Loucy (cell line): ENCODE data around the gene TMEM181.

Source experiments
- EZH2phosphoT487 ChIP-seq: fragments of 200-600 bp; IDR thresholded peaks from 2 replicates; pipeline ENCODE4 v1.6.1; 2018; ENCODE audit warnings: antibody characterized with exemption, mild to moderate bottlenecking, moderate library complexity, borderline replicate concordance
- TF ChIP-seq, protein P1 (sequence below): fragments of 200-600 bp; sonication (generic); conservative IDR thresholded peaks from 2 replicates; pipeline ENCODE4 v1.5.1; 2014; ENCODE audit warnings: mild to moderate bottlenecking, antibody characterized with exemption, low read length

DNA sequence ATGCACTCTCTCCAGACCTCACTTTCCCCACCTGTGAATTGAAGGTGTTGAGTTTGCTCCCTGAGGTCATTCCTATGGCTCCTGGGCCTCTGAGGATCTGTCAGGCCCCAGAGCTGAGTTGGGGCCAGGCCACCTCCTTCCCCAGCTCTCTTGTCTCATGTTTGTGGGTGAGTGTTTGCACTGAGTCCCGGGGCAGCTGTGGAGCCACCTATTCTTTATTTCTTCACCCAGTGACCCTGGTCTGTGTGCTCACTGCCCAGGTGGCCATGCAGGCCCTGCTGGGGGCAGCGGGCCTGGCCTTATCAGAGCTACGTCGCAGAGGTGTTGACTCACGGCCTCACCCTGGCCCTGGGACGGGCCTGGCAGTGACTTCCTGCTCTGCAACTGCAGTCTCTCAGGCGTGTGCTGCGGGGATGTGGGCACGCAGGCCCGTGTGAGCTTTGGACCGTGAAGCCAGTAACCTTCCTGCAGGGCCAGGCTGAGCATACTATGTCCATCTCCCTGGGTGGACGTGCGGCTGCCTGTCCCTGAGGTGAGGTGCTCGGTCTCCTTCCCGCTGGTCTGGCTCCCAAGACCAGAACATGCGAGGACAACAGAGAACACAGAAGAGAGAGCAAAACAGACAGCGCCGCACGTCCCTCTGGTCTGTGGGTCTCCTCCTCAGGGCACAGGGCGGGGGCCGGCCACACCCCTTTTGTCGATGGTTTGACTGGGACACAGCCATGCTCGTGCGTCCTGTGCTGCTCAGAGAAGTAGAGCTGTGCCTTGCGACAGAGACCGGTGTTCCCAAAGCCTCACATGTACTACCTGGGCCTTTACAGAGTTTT lies 12.1 kb downstream of the TMEM181 start:
- TF ChIP-seq, protein P1, sequence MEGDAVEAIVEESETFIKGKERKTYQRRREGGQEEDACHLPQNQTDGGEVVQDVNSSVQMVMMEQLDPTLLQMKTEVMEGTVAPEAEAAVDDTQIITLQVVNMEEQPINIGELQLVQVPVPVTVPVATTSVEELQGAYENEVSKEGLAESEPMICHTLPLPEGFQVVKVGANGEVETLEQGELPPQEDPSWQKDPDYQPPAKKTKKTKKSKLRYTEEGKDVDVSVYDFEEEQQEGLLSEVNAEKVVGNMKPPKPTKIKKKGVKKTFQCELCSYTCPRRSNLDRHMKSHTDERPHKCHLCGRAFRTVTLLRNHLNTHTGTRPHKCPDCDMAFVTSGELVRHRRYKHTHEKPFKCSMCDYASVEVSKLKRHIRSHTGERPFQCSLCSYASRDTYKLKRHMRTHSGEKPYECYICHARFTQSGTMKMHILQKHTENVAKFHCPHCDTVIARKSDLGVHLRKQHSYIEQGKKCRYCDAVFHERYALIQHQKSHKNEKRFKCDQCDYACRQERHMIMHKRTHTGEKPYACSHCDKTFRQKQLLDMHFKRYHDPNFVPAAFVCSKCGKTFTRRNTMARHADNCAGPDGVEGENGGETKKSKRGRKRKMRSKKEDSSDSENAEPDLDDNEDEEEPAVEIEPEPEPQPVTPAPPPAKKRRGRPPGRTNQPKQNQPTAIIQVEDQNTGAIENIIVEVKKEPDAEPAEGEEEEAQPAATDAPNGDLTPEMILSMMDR = no peak
- TF ChIP-seq EZH2phosphoT487 = no peak
